ENCODE measurements around the gene USP11.
A peak's percentile ranks its signal among the peaks of the same experiment; 100 is the strongest.

Gene USP11

GRCh38 chrX:47190445-47191269 lies 42.2 kb upstream of the USP11 start:
- Histone ChIP-seq H3K4me1 (ENCODE audit: insufficient read depth, low read length, severe bottlenecking) (peaks cover 26% of the 10 kb centered on the region), H3K4me3 (ENCODE audit: low read depth, low read length, poor library complexity, severe bottlenecking) (peak overlapping the region; percentile 91), H3K27ac (ENCODE audit: low read depth, low read length, poor library complexity, severe bottlenecking) (peak overlapping the region; percentile 98), H2AFZ (ENCODE audit: low read length) (no peak overlapping the region), H3F3A (ENCODE audit: insufficient read depth, low read length) (no peaks in the 10 kb centered on the region), H3K9me2 (ENCODE audit: low read depth, low read length) (no peaks in the 10 kb centered on the region), H3K4me2 (ENCODE audit: low read length) (peak overlapping the region; percentile 96), H3K79me2 (ENCODE audit: insufficient read depth, low read length) (peaks cover 20% of the 10 kb centered on the region), H4K20me1 (ENCODE audit: insufficient read depth, low read length) (no peaks in the 10 kb centered on the region), H3K27me3 (ENCODE audit: insufficient read depth, low read length) (no peaks in the 10 kb centered on the region), H3K9ac (ENCODE audit: low read length) (peak overlapping the region; percentile 100), H3K36me3 (ENCODE audit: insufficient read depth, low read length) (peaks cover 18% of the 10 kb centered on the region), H3K9me3 (ENCODE audit: low read length) (no peaks in the 10 kb centered on the region)
- TF ChIP-seq CTCF (IDR thresholded peaks at IDR 0.05; ENCODE audit: low read length) (no peak), EZH2 (IDR thresholded peaks at IDR 0.05; ENCODE audit: borderline replicate concordance, low read length) (no peak)

DNA sequence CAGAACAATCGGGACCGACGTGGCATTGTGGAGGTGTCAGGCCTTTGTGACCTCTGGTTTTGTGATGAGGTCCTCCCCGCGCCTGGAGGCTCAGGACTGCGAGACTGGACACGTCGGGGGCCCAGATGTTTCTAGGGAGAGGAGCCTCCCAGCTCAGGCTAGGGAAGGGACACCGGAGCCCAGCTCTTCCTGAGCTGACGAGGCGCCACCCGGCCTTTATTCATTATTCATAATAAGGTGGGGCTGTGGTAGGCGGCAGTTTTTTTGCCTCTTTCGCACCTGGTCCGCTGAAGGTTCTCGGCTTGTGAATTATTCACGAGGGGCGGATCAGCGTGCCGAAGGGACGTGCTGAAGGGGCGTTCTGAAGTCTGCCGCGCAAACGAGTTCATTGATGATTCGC lies 41.5 kb upstream of the USP11 start:
- Histone ChIP-seq H3K27ac (ENCODE audit: low read depth, low read length, poor library complexity, severe bottlenecking) (peak overlapping the region; percentile 98), H3K4me1 (ENCODE audit: insufficient read depth, low read length, severe bottlenecking) (peaks cover 33% of the 10 kb centered on the region), H2AFZ (ENCODE audit: low read length) (no peak overlapping the region), H3K4me2 (ENCODE audit: low read length) (peak overlapping the region; percentile 96), H3K9me2 (ENCODE audit: low read depth, low read length) (no peaks in the 10 kb centered on the region), H3F3A (ENCODE audit: insufficient read depth, low read length) (no peaks in the 10 kb centered on the region), H3K4me3 (ENCODE audit: low read depth, low read length, poor library complexity, severe bottlenecking) (peak overlapping the region; percentile 91), H3K9ac (ENCODE audit: low read length) (peak overlapping the region; percentile 100), H3K79me2 (ENCODE audit: insufficient read depth, low read length) (peaks cover 26% of the 10 kb centered on the region), H3K36me3 (ENCODE audit: insufficient read depth, low read length) (peaks cover 18% of the 10 kb centered on the region), H4K20me1 (ENCODE audit: insufficient read depth, low read length) (no peaks in the 10 kb centered on the region), H3K9me3 (ENCODE audit: low read length) (no peaks in the 10 kb centered on the region), H3K27me3 (ENCODE audit: insufficient read depth, low read length) (no peaks in the 10 kb centered on the region)
- no peak for TF ChIP-seq EZH2 (IDR thresholded peaks at IDR 0.05; ENCODE audit: borderline replicate concordance, low read length)
- TF ChIP-seq CTCF (IDR thresholded peaks at IDR 0.05; ENCODE audit: low read length) = no peak

DNA sequence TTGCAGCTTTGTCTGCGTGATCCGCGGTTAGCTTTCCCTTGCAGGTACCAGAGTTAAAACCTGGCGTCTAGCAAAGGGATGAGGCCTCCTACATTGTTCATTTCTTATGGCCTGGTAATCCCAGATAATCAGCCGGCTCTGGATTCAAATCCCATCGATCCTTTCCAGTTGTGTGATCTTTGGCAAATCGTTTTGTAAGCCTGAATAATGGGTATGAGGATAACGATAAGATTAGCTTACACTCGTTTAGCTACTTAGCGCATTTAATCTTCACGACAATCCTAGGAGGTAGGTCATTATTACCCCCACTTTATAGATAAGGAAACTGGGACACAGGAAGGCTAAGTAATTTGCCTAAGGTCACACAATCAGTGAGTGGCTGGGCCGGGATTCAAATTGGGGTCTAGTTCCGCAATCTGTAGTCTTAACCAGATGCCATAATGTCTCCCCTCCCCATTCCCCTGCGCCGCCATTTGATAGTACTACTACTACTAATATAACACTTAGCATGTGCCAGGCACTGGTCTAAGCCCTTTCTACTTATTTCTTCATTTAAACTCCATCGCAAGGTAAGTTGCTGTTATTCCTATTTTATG lies 40.9 kb upstream of the USP11 start:
- H3K79me2 ChIP-seq (ENCODE audit: insufficient read depth, low read length) = peaks cover 32% of the 10 kb centered on the region
- TF ChIP-seq EZH2 (IDR thresholded peaks at IDR 0.05; ENCODE audit: borderline replicate concordance, low read length) = no peak
- TF ChIP-seq CTCF (IDR thresholded peaks at IDR 0.05; ENCODE audit: low read length) = no peak

More for the DNA sequence above, 40.9 kb upstream of the USP11 start:
- no peaks in the 10 kb centered on the region for H3K9me3 ChIP-seq (ENCODE audit: low read length)
- no peak overlapping the region for H2AFZ ChIP-seq (ENCODE audit: low read length)
- H3K4me2 ChIP-seq (ENCODE audit: low read length) = peak overlapping the region; percentile 96
- peak overlapping the region; percentile 98 for H3K27ac ChIP-seq (ENCODE audit: low read depth, low read length, poor library complexity, severe bottlenecking)
- H3K9ac ChIP-seq (ENCODE audit: low read length) = peak overlapping the region; percentile 100
- H3F3A ChIP-seq (ENCODE audit: insufficient read depth, low read length) = no peaks in the 10 kb centered on the region
- H3K4me1 ChIP-seq (ENCODE audit: insufficient read depth, low read length, severe bottlenecking) = peaks cover 38% of the 10 kb centered on the region
- H3K4me3 ChIP-seq (ENCODE audit: low read depth, low read length, poor library complexity, severe bottlenecking) = peak overlapping the region; percentile 91
- peaks cover 19% of the 10 kb centered on the region; the same call in 1 of the 2 replicates for H3K36me3 ChIP-seq (ENCODE audit: insufficient read depth, low read length)
- no peaks in the 10 kb centered on the region for H4K20me1 ChIP-seq (ENCODE audit: insufficient read depth, low read length)
- H3K27me3 ChIP-seq (ENCODE audit: insufficient read depth, low read length) = no peaks in the 10 kb centered on the region
- no peaks in the 10 kb centered on the region for H3K9me2 ChIP-seq (ENCODE audit: low read depth, low read length)
